GM12892 (cell line): ENCODE data around the gene ENC1.

Experiments used
- POLR2A ChIP-seq: IDR thresholded peaks from 2 replicates; pipeline ENCODE4 v1.6.1; 2011; ENCODE audit warnings: low read depth, low read length, control low read depth
- POLR2AphosphoS5 ChIP-seq: IDR thresholded peaks from 2 replicates; pipeline ENCODE4 v1.6.1; 2011; ENCODE audit warnings: low read depth, low read length, control low read depth
- TAF1 ChIP-seq: IDR thresholded peaks from 2 replicates; pipeline ENCODE4 v1.6.1; 2011; ENCODE audit warnings: low read depth, mild to moderate bottlenecking, control low read depth, low read length, borderline replicate concordance

GRCh38 chr5:74636552-74636951 is 4.0 kb downstream of the ENC1 start:
- TF ChIP-seq POLR2A, result no peak
- no peak for TF ChIP-seq POLR2AphosphoS5
- TF ChIP-seq TAF1, result no peak
